Left lobe of liver (tissue), 2 donors: ENCODE data around the gene GOLGA8O. TPM values are rescaled to one million over a fixed set of nuclear protein-coding genes. Genes with fewer than 3 reads are reported as not detected.
"Not testable (repeated sequence)": the region's sequence is repeated elsewhere in the genome, so short reads cannot be mapped to it uniquely, and the experiment has no call there.

ENCODE experiments used
- ATAC-seq: fragments of 200-7000 bp; cut with Tn5 transposase; one replicate; pipeline ENCODE4 v1.9.1; 2020; ENCODE audit warnings: mild to moderate bottlenecking, moderate library complexity
- DNase-seq: peaks from one replicate; pipeline ENCODE4 v3.0.0-alpha.2; 2020; ENCODE audit warnings: low spot score
- total RNA-seq: library from RNA; stranded (reverse); gene quantifications from one replicate; pipeline ENCODE4 v1.2.1, GENCODE V29; 2021
- donor health status: DM: no; HTN: no; CAD: no; lungs with moderate emphysema.
- donor health status: DM: no; HTN: yes; CAD: no.

Gene GOLGA8O, protein sequence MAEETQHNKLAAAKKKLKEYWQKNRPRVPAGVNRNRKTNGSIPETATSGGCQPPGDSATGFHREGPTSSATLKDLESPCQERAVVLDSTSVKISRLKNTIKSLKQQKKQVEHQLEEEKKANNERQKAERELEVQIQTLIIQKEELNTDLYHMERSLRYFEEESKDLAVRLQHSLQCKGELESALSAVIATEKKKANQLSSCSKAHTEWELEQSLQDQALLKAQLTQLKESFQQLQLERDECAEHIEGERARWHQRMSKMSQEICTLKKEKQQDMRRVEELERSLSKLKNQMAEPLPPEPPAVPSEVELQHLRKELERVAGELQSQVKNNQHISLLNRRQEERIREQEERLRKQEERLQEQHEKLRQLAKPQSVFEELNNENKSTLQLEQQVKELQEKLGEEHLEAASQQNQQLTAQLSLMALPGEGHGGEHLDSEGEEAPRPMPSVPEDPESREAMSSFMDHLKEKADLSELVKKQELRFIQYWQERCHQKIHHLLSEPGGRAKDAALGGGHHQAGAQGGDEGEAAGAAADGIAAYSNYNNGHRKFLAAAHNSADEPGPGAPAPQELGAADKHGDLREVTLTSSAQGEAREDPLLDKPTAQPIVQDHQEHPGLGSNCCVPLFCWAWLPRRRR
- 3.2 TPM for total RNA-seq

DNA sequence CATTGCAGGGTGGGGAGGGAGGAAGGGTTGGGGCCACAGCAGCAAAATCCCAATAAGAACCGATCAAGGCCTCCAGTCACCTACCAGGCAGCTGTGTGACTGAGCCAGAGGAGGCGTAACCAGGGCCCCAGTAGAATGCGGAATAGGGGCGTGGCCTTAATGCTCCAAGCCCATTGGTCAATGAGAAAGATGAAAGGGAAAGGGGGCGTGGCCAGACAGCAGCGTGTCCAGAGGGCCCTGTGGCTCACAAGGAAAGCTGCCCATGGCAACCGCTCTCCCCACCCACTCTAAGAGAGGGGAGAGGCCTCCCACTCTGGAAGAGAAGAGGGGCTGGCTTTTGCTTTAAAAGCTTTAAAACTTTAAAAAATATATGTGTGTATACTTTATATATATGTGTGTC is at the start of gene GOLGA8O:
Gene GOLGA8O (minus strand): TSS at position 101 of the 400 bp plus-strand sequence. CDS start 98 bp downstream, at position 3.
- ATAC-seq, DNase-seq: not testable (repeated sequence)

GRCh38 chr15:32504152-32504811 is 48.8 kb upstream of the GOLGA8O start:
- ATAC-seq, result peak; percentile 42
- DNase-seq, result not testable (repeated sequence)

- ATAC-seq (peak; percentile 81), DNase-seq (peak; percentile 56)
Observed at GRCh38 chr15:32502946-32503345, 47.5 kb upstream of the GOLGA8O start.

DNA sequence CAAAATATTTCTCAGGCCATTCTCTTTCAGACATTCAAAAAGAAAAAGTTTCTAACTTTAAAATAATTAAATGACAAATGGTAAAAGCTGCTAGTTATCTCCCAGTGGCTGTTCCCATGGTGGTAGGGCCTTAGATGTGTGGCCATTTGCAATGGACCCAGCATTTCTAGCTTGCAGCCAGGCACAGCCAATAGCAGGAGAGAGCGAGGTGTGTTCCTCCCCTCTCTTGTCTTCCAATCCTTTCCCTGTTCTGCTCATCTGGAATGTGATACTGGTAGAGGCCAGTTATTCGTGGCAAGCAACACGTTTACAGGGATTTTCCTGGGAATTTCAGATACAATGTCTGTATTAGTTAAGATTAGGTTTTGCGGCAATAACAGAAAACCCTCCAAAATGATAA is 37.3 kb upstream of the GOLGA8O start:
- not testable (repeated sequence) for DNase-seq, ATAC-seq

DNA sequence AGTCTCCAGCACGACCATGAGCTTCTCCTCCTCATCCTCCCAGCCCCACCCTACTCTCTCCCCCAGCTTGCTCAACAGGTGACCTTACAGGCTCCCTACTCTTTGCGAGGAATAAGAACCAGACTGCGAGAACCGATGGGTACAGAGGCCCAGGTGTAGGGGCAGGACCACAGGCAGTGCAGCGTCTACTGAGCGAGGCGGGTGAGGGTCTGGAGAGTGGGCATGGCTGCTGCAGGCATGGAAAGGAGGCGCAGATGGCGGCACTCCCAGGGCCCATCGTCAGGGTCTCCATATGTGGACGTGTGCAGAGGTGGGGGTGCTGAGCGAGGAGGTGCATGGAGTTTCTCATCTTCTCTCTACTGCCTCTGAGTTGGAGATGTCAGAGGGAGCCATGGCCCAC is 31.0 kb upstream of the GOLGA8O start:
- not testable (repeated sequence) for DNase-seq, ATAC-seq

GRCh38 chr15:32483377-32483776 is 27.9 kb upstream of the GOLGA8O start:
- not testable (repeated sequence) for ATAC-seq, DNase-seq

- ATAC-seq, DNase-seq: not testable (repeated sequence)
Observed at GRCh38 chr15:32481683-32482082, 26.2 kb upstream of the GOLGA8O start.

GRCh38 chr15:32468076-32468475 is 12.6 kb upstream of the GOLGA8O start:
- DNase-seq, ATAC-seq: not testable (repeated sequence)

DNA sequence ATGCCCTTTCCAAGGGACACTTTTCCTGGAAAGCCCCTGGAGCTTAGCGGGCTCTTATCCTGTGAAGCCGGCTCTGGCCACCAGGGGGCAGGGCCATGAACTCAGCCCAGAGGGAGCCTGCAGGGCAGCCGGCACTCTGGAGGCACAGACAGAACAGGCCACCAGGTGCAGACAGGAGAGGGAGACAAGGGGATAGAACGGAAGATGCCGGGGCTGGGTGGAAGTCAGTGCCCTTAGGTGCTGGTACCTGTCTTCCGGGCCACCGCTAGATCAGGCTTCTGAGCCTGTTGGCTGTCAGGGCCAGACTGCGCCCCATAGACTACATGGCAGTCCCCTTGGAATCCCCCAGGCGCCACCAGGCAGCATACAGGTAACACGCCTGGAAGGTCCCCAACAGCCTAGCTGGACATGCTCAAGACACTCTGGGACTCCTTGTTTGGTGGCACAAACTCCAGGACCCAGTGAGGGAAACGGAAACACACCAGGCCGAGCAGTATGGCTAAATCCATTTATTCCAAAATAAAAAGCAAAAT is 14.9 kb downstream of the GOLGA8O start:
- peak; percentile 77 for ATAC-seq
- not testable (repeated sequence) for DNase-seq

DNA sequence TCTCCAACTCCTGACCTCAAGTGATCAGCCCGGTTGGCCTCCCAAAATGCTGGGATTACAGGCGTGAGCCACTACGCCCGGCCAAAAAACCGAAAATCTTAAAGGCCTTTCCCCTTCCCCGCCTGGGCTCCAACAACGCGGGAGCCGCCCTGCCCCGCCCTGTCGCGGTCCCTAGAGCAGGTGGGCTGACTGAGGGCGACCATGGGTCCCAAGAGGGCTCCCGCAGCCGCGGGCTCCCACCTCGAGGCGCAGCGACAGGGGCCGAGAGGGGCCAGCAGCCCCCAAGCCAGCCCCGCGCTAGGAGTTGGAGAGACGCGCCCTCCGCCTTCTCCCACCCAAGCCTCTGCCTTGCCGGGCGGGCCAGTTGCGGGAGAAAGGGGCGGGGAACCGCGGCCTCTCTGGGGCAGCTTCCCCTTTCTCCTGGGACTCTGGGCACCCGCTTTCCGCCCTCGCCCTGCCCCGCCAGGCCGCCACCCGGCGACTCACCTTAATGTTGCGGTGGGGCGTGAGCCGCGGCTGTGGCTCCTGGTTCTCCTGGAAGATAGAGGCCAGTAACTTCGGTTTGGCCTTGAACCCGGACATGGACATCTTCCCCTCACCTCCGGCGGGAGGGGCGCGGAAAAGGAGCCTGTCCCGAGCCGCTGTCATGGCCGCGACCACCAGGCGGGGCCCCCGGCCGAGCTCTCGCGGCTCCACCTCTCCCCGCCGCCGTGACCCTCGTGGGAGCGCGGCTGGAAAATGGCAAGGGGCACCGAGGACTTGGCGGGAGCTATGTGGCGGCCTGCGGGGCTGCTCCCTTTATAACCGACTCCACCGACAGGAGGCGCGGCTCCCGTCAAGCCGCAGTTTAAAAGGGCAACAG is 21.1 kb downstream of the GOLGA8O start:
- DNase-seq, result not testable (repeated sequence)
- peak; percentile 88 for ATAC-seq

- ATAC-seq, result not testable (repeated sequence)
Observed at GRCh38 chr15:32427635-32428034, 27.8 kb downstream of the GOLGA8O start.

DNA sequence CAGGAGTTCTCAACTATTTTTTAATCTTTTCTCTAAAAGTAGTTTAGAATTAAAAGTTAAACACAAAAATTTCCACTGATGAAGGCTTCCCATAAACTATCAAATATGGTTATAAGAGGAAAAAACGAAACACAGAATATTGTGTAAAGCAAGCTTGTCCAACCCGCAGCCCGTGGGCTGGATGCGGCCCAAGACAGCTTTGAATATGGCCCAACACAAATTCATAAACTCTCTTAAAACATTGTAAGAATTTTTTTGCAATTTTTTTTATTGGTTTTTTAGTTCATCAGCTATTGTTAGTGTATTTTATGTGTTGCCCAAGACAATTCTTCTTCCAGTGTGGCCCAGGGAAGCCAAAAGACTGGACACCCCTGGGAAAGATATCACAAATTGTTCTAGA is 28.9 kb downstream of the GOLGA8O start:
- not testable (repeated sequence) for ATAC-seq, DNase-seq

More at GRCh38 chr15:32427635-32428034, 27.8 kb downstream of the GOLGA8O start:
- not testable (repeated sequence) for DNase-seq

GRCh38 chr15:32407903-32408302 is 47.5 kb downstream of the GOLGA8O start:
- ATAC-seq, DNase-seq: not testable (repeated sequence)

DNA sequence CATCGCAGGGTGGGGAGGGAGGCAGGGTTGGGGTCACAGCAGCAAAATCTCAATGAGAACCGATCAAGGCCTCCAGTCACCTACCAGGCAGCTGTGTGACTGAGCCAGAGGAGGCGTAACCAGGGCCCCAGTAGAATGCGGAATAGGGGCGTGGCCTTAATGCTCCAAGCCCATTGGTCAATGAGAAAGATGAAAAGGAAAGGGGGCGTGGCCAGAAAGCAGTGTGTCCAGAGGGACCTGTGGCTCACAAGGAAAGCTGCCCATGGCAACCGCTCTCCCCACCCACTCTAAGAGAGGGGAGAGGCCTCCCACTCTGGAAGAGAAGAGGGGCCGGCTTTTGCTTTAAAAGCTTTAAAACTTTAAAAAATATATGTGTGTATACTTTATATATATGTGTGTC is 52.2 kb downstream of the GOLGA8O start, which contains the start of gene GOLGA8K:
Gene GOLGA8K (minus strand): TSS at position 101 of the 400 bp plus-strand sequence. CDS start 98 bp downstream, at position 3.
- ATAC-seq, DNase-seq: not testable (repeated sequence)

DNA sequence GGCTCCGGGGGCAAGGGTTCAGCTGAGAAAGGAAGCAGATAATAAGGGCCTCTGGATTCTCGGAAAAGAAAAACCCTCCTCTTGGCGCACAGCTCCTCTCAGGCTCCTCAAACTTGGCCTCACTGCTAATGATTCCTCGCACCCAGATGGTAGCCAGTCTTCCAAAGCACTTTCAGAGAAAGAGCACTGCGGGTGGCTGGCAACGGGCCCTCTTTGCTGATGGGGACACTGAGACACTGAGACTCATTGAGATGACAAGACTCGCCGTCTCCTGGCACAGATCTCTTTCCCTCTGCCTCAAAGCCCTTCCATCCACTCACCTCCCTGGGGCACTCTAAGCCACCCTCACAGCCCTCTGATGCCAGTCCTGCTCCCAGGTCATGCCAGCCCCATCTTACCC is 58.9 kb downstream of the GOLGA8O start:
- DNase-seq, ATAC-seq: not testable (repeated sequence)

Other genes with a start within 250 kb of the GOLGA8O start
- gene GOLGA8K, start 52.3 kb downstream of the GOLGA8O start, total RNA-seq, result 0.40 TPM
- gene GOLGA8N, start 137.8 kb upstream of the GOLGA8O start, total RNA-seq, result 8.8 TPM
- gene ARHGAP11A, start 159.9 kb upstream of the GOLGA8O start, total RNA-seq, result 1.8 TPM
- gene SCG5, start 186.1 kb upstream of the GOLGA8O start, total RNA-seq, result 16.5 TPM